Mucosa of descending colon (tissue), 3 donors: ENCODE data around the gene PLEKHG7. TPM values are rescaled to one million over a fixed set of nuclear protein-coding genes. Genes with fewer than 3 reads are reported as not detected.
"Not testable (repeated sequence)": the region's sequence is repeated elsewhere in the genome, so short reads cannot be mapped to it uniquely, and the experiment has no call there.

ENCODE experiments used
- ATAC-seq: fragments of 200-7000 bp; cut with Tn5 transposase; one replicate; pipeline ENCODE4 v1.9.1; 2020; ENCODE audit warnings: mild to moderate bottlenecking, moderate library complexity
- DNase-seq, 3 donors: peaks; one replicate each; pipeline ENCODE4 v3.0.0-alpha.2; 2020
- H3K36me3 ChIP-seq: fragments of 200-600 bp; one replicate; pipeline ENCODE4 v1.8.0; 2021; ENCODE audit warnings: low read depth, mild to moderate bottlenecking
- H3K4me1 ChIP-seq: fragments of 200-600 bp; one replicate; pipeline ENCODE4 v1.8.0; 2021; ENCODE audit warnings: low read depth, mild to moderate bottlenecking
- H3K4me3 ChIP-seq: fragments of 200-600 bp; one replicate; pipeline ENCODE4 v1.8.0; 2021; ENCODE audit warnings: mild to moderate bottlenecking
- H3K9me3 ChIP-seq: fragments of 200-600 bp; one replicate; pipeline ENCODE4 v1.8.0; 2021; ENCODE audit warnings: mild to moderate bottlenecking
- intact Hi-C, 2 donors: fragments of 100-400 bp; cut with DNase I in 1 of 2; cut with micrococcal nuclease in 1 of 2; formaldehyde crosslinking; loops; one replicate each; pipeline versions ENCODE4 v1.11.0 to v1.11.1; 2022; cut with DNase I, micrococcal nuclease
- total RNA-seq, 3 donors: library from RNA; stranded (reverse); fragmentation: NEBNext Ultra II Directional in 2 of 3; extraction: Animal tissue kit (Norgen Biotek cat#: 25700) in 2 of 3; gene quantifications; one replicate each; pipeline versions ENCODE4 v1.2.1 to v1.2.4, GENCODE V29; 2021 to 2023
- TF ChIP-seq, protein P1 (sequence below): fragments of 200-600 bp; IDR thresholded peaks from one replicate; pipeline ENCODE4 v1.8.0; 2022; ENCODE audit warnings: antibody characterized with exemption, mild to moderate bottlenecking
- donor health status: DM: no; HTN: no; CAD: no; lungs with moderate emphysema.
- donor health status: DM: no; HTN: no; CAD: no.
- donor health status: DM: no; HTN: yes; CAD: no.

PLEKHG7 gene
- total RNA-seq, 3 donors from 2014 or later, result 1.2 to 2.7 (median 1.3) TPM

DNA sequence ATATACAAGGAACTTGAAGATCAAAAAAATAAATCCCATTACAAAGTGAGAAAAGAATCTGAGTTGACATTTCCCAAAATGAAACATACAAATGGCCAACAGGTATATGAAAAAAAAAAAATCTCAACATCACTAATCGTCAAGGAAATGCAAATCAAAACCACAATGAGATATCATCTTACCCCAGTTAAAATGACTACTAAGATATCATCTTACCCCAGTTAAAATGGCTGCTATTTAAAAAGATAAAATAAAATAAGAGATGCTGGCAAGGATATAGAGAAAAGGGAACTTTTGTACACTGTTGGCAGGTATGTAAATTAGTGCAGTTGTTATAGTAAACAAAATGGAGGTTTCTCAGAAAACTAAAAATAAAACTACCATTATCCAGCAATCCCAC is 44.4 kb downstream of the PLEKHG7 start:
- no peak overlapping the region for H3K4me3 ChIP-seq
- DNase-seq (no peak), ATAC-seq (no peak)
- no peaks in the 10 kb centered on the region for H3K36me3 ChIP-seq
- intact Hi-C loops, result no loop called here
- no peaks in the 10 kb centered on the region for H3K9me3 ChIP-seq
- TF ChIP-seq, protein P1, sequence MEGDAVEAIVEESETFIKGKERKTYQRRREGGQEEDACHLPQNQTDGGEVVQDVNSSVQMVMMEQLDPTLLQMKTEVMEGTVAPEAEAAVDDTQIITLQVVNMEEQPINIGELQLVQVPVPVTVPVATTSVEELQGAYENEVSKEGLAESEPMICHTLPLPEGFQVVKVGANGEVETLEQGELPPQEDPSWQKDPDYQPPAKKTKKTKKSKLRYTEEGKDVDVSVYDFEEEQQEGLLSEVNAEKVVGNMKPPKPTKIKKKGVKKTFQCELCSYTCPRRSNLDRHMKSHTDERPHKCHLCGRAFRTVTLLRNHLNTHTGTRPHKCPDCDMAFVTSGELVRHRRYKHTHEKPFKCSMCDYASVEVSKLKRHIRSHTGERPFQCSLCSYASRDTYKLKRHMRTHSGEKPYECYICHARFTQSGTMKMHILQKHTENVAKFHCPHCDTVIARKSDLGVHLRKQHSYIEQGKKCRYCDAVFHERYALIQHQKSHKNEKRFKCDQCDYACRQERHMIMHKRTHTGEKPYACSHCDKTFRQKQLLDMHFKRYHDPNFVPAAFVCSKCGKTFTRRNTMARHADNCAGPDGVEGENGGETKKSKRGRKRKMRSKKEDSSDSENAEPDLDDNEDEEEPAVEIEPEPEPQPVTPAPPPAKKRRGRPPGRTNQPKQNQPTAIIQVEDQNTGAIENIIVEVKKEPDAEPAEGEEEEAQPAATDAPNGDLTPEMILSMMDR, result no peak
- no peaks in the 10 kb centered on the region for H3K4me1 ChIP-seq

DNA sequence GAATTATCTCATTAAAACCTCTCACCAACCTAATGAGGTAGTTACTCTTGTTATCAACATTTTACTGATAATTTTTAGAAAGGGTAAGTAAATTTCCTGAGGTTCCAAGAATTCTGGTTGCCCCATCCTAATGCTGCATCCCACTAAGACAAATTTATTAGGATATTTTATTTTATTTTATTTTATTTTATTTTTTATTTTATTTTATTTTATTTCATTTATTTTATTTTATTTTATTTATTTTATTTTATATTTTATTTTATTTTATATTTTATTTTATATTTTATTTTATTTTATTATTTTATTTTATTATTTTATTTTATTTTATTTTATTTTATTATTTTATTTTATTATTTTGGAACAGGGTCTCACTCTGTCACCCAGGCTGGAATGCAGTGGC is 46.9 kb downstream of the PLEKHG7 start:
- H3K9me3 ChIP-seq, H3K4me3 ChIP-seq, DNase-seq, H3K36me3 ChIP-seq, ATAC-seq, H3K4me1 ChIP-seq, intact Hi-C loops: not testable (repeated sequence)

DNA sequence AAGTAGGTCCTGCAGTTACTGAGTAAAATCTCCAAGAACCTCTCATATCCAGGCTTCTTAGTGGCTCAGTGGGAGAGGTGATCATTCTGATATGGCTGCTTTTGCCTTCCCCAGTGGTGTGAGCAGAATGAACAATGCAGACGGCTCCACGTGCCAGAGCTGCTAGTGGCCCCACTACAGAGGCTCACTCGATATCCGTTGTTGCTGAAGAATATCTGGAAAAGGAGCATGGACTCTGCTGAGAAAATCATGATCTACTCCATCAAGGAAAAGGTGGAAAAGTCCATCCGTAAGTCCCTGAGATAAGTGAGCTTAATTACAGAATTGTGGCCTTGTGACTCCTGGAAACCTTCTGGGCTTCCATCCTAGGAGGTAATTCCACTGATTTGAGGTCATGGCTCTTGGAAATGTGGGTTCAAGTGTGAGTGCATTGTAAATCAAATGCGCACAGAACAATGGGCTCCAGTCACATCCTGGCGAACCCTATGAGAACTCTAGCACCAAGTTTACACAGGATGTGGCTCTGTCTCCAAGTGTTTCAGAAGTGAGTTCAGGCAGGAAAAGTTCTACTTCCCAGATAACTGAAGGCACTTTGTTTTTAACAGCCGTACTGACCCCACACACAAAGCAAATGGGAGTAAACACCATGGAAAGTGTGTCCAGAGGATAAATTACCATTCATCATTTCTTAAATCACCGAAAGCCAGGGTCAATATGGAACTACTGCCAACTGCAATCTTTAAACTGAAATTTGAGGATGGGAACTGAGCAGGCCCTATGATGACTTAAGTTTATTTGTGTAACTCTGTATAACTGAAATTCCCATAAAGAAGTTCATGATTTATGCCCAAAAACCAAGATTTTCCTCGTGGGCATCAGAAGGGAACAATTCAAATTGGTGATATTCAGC is 51.4 kb downstream of the PLEKHG7 start:
- H3K9me3 ChIP-seq, result no peaks in the 10 kb centered on the region
- intact Hi-C loops, result no loop called here
- H3K4me1 ChIP-seq, result no peaks in the 10 kb centered on the region
- ATAC-seq (no peak), DNase-seq (no peak)
- no peak overlapping the region for H3K4me3 ChIP-seq
- H3K36me3 ChIP-seq, result no peaks in the 10 kb centered on the region
- TF ChIP-seq, protein P1, result no peak

DNA sequence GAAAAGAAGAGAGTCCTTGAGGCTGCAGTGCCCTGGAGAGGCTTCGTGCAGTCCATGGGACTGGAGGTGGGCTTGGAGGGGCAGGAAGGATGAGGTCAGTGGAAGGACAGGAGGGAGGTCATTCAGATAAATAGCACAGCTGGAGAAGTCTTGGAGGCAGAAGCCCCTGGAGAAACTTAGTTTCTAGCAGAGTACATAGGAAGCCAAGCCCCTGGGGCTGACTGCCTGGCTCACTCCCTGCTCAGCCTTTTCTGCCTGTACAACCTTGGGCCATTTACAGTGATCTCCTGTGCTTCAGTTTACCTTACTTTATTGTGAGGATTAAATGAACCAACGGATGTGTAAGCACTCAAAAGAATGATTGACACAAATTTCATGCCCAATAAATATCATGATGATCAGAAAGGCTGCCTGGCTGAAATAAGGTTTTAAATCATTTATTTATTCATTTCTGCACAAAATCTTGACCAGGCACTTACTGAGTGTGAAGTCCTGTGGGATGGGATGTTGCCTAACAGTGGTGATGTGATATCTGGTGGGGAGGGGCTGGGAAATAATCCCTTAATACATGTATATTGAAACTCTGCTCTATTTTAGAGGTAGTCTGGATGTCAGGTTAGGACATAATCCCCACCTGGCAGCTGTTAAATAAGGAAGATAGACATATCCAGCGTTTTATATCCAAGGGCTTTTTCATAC is 54.3 kb downstream of the PLEKHG7 start:
- intact Hi-C loops, result no loop called here
- DNase-seq (no peak), ATAC-seq (no peak)
- Histone ChIP-seq H3K9me3 (no peaks in the 10 kb centered on the region), H3K4me3 (no peak overlapping the region), H3K4me1 (no peaks in the 10 kb centered on the region), H3K36me3 (no peaks in the 10 kb centered on the region)
- TF ChIP-seq, protein P1, result no peak

DNA sequence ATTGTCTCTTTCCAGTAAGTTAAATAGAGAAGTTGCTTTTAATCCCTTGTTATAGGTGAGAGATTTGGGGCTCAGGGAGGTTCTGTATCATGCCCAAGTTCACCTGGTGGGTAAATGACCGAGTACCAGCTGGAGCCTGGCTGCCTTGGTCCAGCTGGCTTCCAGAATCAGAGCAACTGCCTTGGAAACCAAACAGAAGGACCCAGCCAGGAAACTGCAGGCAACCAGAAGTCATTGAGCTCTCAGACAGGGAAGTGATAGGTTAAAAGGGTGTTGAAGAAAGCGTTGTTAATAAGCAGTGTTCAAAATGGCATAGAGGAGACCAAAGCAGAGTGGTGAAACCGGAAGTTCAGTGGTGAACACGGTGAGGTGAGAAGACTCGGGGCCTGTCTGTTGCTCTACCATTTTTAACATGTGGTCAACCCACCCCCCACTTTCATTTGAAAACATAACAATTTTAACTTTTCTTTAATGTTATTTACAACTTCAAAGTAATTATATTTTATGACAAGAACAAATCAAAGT is 54.9 kb downstream of the PLEKHG7 start:
- TF ChIP-seq, protein P1, result no peak
- intact Hi-C loops, result no loop called here
- H3K36me3 ChIP-seq, result no peaks in the 10 kb centered on the region
- H3K9me3 ChIP-seq, result no peaks in the 10 kb centered on the region
- no peak for ATAC-seq
- no peak for DNase-seq
- H3K4me3 ChIP-seq, result no peak overlapping the region
- H3K4me1 ChIP-seq, result no peaks in the 10 kb centered on the region
